Activated CD8-positive, alpha-beta memory T cell treated with anti-CD3 and anti-CD28 coated beads for 24 hours (primary cell): ENCODE measurements around the gene PRF1.
"Not testable (repeated sequence)": the region's sequence is repeated elsewhere in the genome, so short reads cannot be mapped to it uniquely, and the experiment has no call there.

Source experiments
- DNase-seq: peaks from one replicate; pipeline ENCODE4 v3.0.0-alpha.2; 2020

Gene PRF1

GRCh38 chr10:70617798-70618568 is 15.4 kb upstream of the PRF1 start:
- no peak for DNase-seq

- DNase-seq: no peak
Measured at GRCh38 chr10:70616761-70617160, 14.2 kb upstream of the PRF1 start.

GRCh38 chr10:70615784-70616522 is 13.4 kb upstream of the PRF1 start:
- DNase-seq: no peak

GRCh38 chr10:70615211-70615610 is 12.7 kb upstream of the PRF1 start:
- no peak for DNase-seq

- DNase-seq: not testable (repeated sequence)
Measured at GRCh38 chr10:70614364-70614763, 11.8 kb upstream of the PRF1 start.

- DNase-seq: no peak
Measured at GRCh38 chr10:70613941-70614340, 11.4 kb upstream of the PRF1 start.

- DNase-seq: no peak
Measured at GRCh38 chr10:70607936-70608335, 5.4 kb upstream of the PRF1 start.

- no peak for DNase-seq
Measured at GRCh38 chr10:70605161-70605560, 2.6 kb upstream of the PRF1 start.

GRCh38 chr10:70604106-70604505 is 1.6 kb upstream of the PRF1 start:
- DNase-seq: no peak

- DNase-seq: peak; percentile 80
Measured at GRCh38 chr10:70603449-70603801, 884 bp upstream of the PRF1 start.

GRCh38 chr10:70601746-70602145 is 795 bp downstream of the PRF1 start:
- no peak for DNase-seq

- no peak for DNase-seq
Measured at GRCh38 chr10:70600512-70601395, 1.8 kb downstream of the PRF1 start.

GRCh38 chr10:70599791-70600190 is 2.8 kb downstream of the PRF1 start:
- peak; percentile 57 for DNase-seq

GRCh38 chr10:70599319-70599718 is 3.2 kb downstream of the PRF1 start:
- DNase-seq: no peak

GRCh38 chr10:70598857-70599295 is 3.7 kb downstream of the PRF1 start:
- DNase-seq: no peak

- peak; percentile 54 for DNase-seq
Measured at GRCh38 chr10:70597856-70598815, 4.4 kb downstream of the PRF1 start.

GRCh38 chr10:70596860-70597809 is 5.4 kb downstream of the PRF1 start:
- peak; percentile 49 for DNase-seq

GRCh38 chr10:70596110-70596798 is 6.3 kb downstream of the PRF1 start:
- DNase-seq: peak; percentile 50

- DNase-seq: peak; percentile 53
Measured at GRCh38 chr10:70595566-70596016, 7.0 kb downstream of the PRF1 start.

- peak; percentile 57 for DNase-seq
Measured at GRCh38 chr10:70594161-70594560, 8.4 kb downstream of the PRF1 start.
